HG02642 (cell line): ENCODE results near the gene CMTR2.

Source experiments
- ATAC-seq: cut with Tn5 transposase; IDR thresholded peaks from one replicate; pipeline ENCODE4 v1.9.1; 2021; ENCODE audit warnings: mild to moderate bottlenecking; ENCODE audit not compliant: unreplicated experiment, poor library complexity

The CMTR2 gene

DNA sequence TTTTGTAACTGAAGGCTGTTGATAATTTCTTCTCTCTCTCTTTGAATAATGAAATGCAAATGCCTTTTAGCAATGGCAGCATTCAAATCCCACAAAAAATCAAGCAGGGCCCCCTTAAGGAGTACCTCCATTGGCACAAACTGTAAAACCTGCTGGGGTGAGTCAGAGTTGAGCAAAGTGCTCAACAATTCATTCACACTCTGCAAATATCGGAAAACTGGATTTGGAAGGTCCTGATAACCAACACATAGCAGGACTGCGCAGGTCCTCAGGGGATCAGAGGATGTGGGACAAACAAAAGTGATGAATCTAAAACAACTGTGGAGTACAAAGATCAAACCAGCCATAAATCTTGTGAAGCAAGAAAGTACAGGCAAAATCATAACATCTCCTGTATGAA is 5.6 kb downstream of the CMTR2 start:
- ATAC-seq = no peak

DNA sequence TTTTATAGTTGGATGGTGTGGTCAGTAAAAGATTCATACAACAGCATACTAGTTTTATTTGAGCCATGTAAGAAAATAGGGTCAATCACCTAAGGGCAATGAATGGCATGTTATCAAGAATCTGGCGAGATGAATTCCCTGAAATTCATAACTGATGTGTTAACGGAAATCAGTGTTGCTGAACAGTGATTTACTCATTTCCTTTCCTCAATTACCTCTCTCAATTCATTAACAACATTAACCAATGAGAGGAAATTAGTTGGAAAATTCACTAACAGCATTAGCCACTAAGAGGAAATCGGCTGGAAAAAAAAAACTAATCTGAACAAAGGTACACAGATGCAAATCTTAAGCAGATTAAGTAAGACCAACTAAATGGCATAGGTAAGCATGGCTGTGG is 6.3 kb downstream of the CMTR2 start:
- ATAC-seq = no peak

DNA sequence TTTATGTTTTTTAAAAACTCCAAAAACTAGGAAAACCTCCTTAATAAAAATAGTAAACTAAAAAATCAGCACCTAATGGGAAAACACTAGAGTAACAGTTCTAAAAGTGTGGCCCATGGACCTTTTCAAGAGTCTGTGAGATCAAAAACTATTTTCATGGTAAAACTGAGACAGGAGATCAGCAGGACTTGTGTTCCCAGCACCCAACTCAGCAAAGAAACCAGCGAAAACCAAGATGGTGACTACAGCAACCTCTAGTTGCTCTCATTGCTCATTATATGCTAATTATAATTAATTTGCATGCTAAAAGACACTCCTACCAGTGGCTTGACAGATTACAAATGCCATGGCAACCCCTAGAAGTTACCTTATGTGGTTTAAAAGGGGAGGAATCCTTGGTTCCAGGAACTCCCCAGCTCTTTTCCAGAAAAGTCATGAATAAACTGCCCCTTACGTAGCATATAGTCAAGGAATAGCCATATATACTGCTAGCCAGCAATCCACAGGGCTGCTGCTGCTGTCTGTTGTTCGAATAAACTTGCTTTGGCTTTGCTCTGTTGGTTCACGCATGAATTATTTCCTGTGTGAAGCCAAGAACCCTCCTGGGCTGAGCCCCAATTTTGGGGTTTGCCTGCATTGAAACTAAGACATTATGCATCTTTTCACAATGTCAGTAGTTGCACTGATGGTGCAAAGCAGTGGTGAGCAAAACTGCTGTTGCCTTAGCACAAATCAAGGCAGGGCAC is 12.4 kb downstream of the CMTR2 start:
- no peak for ATAC-seq

DNA sequence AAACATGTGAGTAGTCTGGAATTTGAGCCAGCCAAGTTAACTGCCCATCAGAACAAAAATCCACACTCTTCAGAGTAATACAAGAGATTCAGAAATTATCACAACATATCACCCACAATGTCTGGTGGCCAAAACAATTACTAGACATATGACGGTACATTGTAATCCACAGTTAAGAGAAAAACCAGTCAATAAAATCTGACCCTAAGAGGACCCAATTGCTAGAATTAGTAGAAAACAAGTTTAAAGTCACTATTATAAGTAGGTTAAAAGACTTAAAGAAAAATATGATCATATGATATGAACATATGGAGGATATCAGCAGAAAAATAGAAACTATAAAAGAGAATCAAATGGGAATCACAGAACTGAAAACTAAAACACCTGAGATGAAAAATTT is 15.8 kb downstream of the CMTR2 start:
- no peak for ATAC-seq

- ATAC-seq = no peak
Measured at GRCh38 chr16:71264299-71264698, 24.9 kb downstream of the CMTR2 start.

- ATAC-seq = no peak
Measured at GRCh38 chr16:71263582-71263981, 25.6 kb downstream of the CMTR2 start.

GRCh38 chr16:71262391-71262790 is 26.8 kb downstream of the CMTR2 start:
- ATAC-seq = no peak

DNA sequence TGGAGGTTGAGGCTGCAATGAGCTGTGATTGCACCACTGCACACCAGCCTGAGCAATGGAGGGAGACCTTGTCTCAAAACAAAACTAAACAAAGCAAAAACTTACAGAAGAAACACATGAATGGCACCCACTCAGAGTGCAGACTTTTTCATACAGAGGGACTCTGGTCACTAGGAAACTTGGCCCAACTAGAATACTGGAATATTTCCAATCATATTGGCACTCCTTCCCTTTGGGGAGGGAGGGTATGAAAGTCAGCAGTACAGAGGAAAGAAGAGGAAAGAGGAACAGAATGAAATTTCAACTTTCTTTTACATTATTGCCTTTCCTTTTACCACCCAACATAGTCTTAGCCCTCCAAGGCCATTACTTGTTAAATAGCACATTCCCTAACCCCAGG is 28.2 kb downstream of the CMTR2 start:
- ATAC-seq = no peak

GRCh38 chr16:71259086-71259485 is 30.1 kb downstream of the CMTR2 start:
- ATAC-seq = no peak

DNA sequence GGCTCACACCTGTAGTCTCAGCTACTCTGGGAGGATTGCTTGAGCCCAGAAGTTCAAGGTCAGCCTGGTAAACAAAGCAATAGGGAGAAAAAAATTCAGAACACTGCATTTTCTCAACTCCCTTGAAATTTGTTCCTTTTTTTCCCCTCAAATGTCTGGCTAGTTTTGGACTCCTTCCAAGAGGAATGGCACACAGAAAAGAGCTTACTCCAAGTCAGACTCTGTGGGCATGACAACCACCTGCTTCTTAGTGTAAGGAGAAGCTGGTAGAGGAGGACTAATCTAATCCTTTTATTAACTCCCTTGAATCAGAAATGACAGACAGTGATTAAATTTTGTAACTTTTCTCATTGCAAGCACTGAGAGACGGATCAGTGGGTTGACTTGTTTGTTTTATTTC is 30.8 kb downstream of the CMTR2 start:
- ATAC-seq = no peak

- no peak for ATAC-seq
Measured at GRCh38 chr16:71257768-71258167, 31.4 kb downstream of the CMTR2 start.

DNA sequence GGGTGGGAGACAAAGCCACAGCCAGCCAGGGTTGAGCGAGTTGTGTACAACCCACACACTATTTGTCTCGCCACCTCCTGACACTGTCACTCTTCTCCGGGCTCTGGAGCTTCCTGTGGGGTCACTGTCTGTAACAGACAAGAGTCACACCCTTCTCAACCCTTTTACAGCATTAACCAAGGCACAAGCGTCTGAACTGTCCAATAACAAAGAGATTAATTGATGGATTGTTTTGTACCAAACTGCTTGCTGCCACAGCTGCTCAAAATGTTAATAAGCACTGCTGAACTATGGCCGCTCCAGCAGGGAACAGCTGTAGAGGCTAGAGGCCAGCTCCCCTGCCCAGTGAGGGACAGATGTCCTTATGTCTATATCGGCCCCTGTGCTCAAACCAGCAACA is 33.5 kb downstream of the CMTR2 start:
- ATAC-seq = no peak

GRCh38 chr16:71254832-71255525 is 34.2 kb downstream of the CMTR2 start:
- ATAC-seq = no peak

GRCh38 chr16:71250461-71251235 is 38.6 kb downstream of the CMTR2 start:
- ATAC-seq = no peak

- no peak for ATAC-seq
Measured at GRCh38 chr16:71249399-71249798, 39.8 kb downstream of the CMTR2 start.

- no peak for ATAC-seq
Measured at GRCh38 chr16:71247478-71247877, 41.7 kb downstream of the CMTR2 start.

GRCh38 chr16:71246309-71246708 is 42.9 kb downstream of the CMTR2 start:
- no peak for ATAC-seq

GRCh38 chr16:71244521-71244920 is 44.7 kb downstream of the CMTR2 start:
- no peak for ATAC-seq

- ATAC-seq = no peak
Measured at GRCh38 chr16:71242601-71243000, 46.6 kb downstream of the CMTR2 start.

DNA sequence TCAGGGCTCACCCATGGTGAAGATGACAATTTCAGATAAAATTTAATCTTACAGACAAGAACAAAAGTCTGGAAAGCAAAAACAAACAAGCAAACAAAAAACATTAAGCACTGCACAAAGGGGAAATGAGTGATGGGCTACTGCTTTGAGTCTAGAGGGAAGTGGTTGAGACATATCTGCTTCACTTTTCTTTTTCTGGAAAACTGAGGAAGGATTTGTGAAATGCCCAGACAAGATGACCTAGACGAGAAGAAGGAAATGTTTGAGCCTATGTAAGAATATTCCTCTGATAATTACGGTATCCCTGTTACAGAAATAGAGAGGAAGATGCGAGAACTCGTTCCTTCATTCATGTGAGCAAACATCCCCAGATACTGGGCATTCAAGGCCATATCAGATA is 47.2 kb downstream of the CMTR2 start:
- no peak for ATAC-seq
